PC-3 (cell line): ENCODE results near the gene CIITA. TPM values are rescaled to one million over a fixed set of nuclear protein-coding genes. Genes with fewer than 3 reads are reported as not detected.

ENCODE experiments used
- ATAC-seq: fragments of 200-7000 bp; cut with Tn5 transposase; 2 replicates; pipeline ENCODE4 v1.9.1; 2020; ENCODE audit warnings: mild to moderate bottlenecking, moderate library complexity
- BruUV-seq: library from RNA; stranded (reverse); fragments of 400-500 nt; replicated peaks from 2 replicates; lab custom pipeline; 2021; lab: Mats Ljungman, UMichigan
- CTCF ChIA-PET: fragments of 300-600 bp; sonication (Branson Sonifier 250); formaldehyde crosslinking; loops from one replicate; lab custom pipeline; 2022; ENCODE audit warnings: antibody characterized with exemption; lab: Charles Lee
- POLR2A ChIA-PET: fragments of 300-600 bp; sonication (Branson Sonifier 250); formaldehyde crosslinking; loops from one replicate; lab custom pipeline; 2022; ENCODE audit warnings: antibody characterized with exemption; ENCODE audit not compliant: unreplicated experiment; lab: Charles Lee
- DNase-seq: peaks from one replicate; pipeline ENCODE4 v3.0.0-alpha.2; 2015
- H2AFZ ChIP-seq: fragments of 300-600 bp; sonication (generic); 2 replicates; pipeline ENCODE4 v1.6.0; 2016; ENCODE audit warnings: antibody characterized with exemption, low read length
- H3F3A ChIP-seq: fragments of 300-600 bp; sonication (generic); one replicate; pipeline ENCODE4 v1.6.0; 2017; ENCODE audit warnings: antibody characterized with exemption, low read length, control low read depth, mild to moderate bottlenecking; ENCODE audit not compliant: unreplicated experiment
- H3K27ac ChIP-seq: fragments of 300-600 bp; sonication (generic); 2 replicates; pipeline ENCODE4 v1.5.1; 2016; ENCODE audit warnings: mild to moderate bottlenecking, low read length
- H3K27me3 ChIP-seq: fragments of 300-600 bp; sonication (generic); 2 replicates; pipeline ENCODE4 v1.6.1; 2016; ENCODE audit warnings: low read length, mixed read lengths
- H3K36me3 ChIP-seq: fragments of 300-600 bp; sonication (generic); 2 replicates; pipeline ENCODE4 v1.6.1; 2016; ENCODE audit warnings: low read depth, mixed run types, low read length, mixed read lengths
- H3K4me1 ChIP-seq: fragments of 300-600 bp; sonication (generic); 2 replicates; pipeline ENCODE4 v1.5.1; 2016; ENCODE audit warnings: low read length; ENCODE audit not compliant: insufficient read depth
- H3K4me2 ChIP-seq: fragments of 300-600 bp; sonication (generic); 2 replicates; pipeline ENCODE4 v1.6.0; 2016; ENCODE audit warnings: low read length
- H3K4me3 ChIP-seq: fragments of 300-600 bp; sonication (generic); 2 replicates; pipeline ENCODE4 v1.5.1; 2016; ENCODE audit warnings: mild to moderate bottlenecking, low read length, mixed read lengths
- H3K79me2 ChIP-seq: fragments of 300-600 bp; sonication (generic); 2 replicates; pipeline ENCODE4 v1.6.1; 2017; ENCODE audit warnings: low read length, mixed read lengths
- H3K9ac ChIP-seq: fragments of 300-600 bp; sonication (generic); 2 replicates; pipeline ENCODE4 v1.6.0; 2016; ENCODE audit warnings: mild to moderate bottlenecking, low read length
- H3K9me2 ChIP-seq: fragments of 300-600 bp; sonication (generic); replicated peaks from 2 replicates; pipeline ENCODE4 v1.6.1; 2016; ENCODE audit warnings: mixed run types, low read length, mixed read lengths
- H3K9me3 ChIP-seq: fragments of 300-600 bp; sonication (generic); 2 replicates; pipeline ENCODE4 v1.6.1; 2016; ENCODE audit warnings: low read length, mixed read lengths
- H4K20me1 ChIP-seq: fragments of 300-600 bp; sonication (generic); 2 replicates; pipeline ENCODE4 v1.6.1; 2016; ENCODE audit warnings: low read length, mixed read lengths
- CTCF ChIP-seq: fragments of 300-600 bp; sonication (generic); conservative IDR thresholded peaks from 2 replicates; pipeline ENCODE4 v1.5.1; 2017; ENCODE audit warnings: antibody characterized with exemption, low read depth, mild to moderate bottlenecking, low read length
- EZH2 ChIP-seq: fragments of 300-600 bp; sonication (generic); IDR thresholded peaks from one replicate; pipeline ENCODE4 v1.6.1; 2017; ENCODE audit warnings: antibody characterized with exemption, mild to moderate bottlenecking, low read length; ENCODE audit not compliant: unreplicated experiment
- EZH2phosphoT487 ChIP-seq: fragments of 300-600 bp; sonication (generic); IDR thresholded peaks from 2 replicates; pipeline ENCODE4 v1.6.1; 2018; ENCODE audit warnings: mild to moderate bottlenecking, antibody characterized with exemption, low read length, borderline replicate concordance
- intact Hi-C: fragments of 100-400 bp; cut with micrococcal nuclease; formaldehyde crosslinking; loops from 2 replicates; pipeline ENCODE4 v1.9.0; 2023
- total RNA-seq: library from RNA; depleted of rRNA; stranded (reverse); fragments of >200 nt; gene quantifications from 2 replicates; pipeline ENCODE4 v1.2.3, GENCODE V29; 2014

Gene CIITA
- total RNA-seq, 1 experiment from 2014 or later: not detected

- CTCF ChIA-PET: no interaction called here
- no TSS peak for BruUV-seq
Measured at GRCh38 chr16:10865991-10866966, 10.7 kb upstream of the CIITA start.

GRCh38 chr16:10867199-10867598, 9.8 kb upstream of the CIITA start:
- DNase-seq (no peak), ATAC-seq (no peak)
- no peaks in the 10 kb centered on the region for H3F3A ChIP-seq
- no peaks in the 10 kb centered on the region for H3K36me3 ChIP-seq
- H2AFZ ChIP-seq: no peak overlapping the region
- TF ChIP-seq EZH2phosphoT487 (no peak), CTCF (no peak), EZH2 (no peak)
- POLR2A ChIA-PET: no interaction called here
- intact Hi-C loops: no loop called here
- no peaks in the 10 kb centered on the region for H3K79me2 ChIP-seq
- no TSS peak for BruUV-seq
- H3K27ac ChIP-seq: no peak overlapping the region
- H3K9me2 ChIP-seq: no peaks in the 10 kb centered on the region
- CTCF ChIA-PET: no interaction called here
- H3K4me1 ChIP-seq: peaks cover 27% of the 10 kb centered on the region
- H3K4me3 ChIP-seq: no peak overlapping the region
- no peak overlapping the region for H3K4me2 ChIP-seq
- no peak overlapping the region for H3K9ac ChIP-seq
- no peaks in the 10 kb centered on the region for H3K9me3 ChIP-seq
- no peaks in the 10 kb centered on the region for H4K20me1 ChIP-seq
- H3K27me3 ChIP-seq: no peaks in the 10 kb centered on the region

More at GRCh38 chr16:10865991-10866966, 10.7 kb upstream of the CIITA start:
- peaks cover 24% of the 10 kb centered on the region for H3K4me1 ChIP-seq
- H3K4me2 ChIP-seq: no peak overlapping the region
- H3K27me3 ChIP-seq: no peaks in the 10 kb centered on the region
- intact Hi-C loops: no loop called here
- no peaks in the 10 kb centered on the region for H3K36me3 ChIP-seq
- ATAC-seq (no peak), DNase-seq (no peak)
- H3K9me2 ChIP-seq: no peaks in the 10 kb centered on the region
- no peaks in the 10 kb centered on the region for H4K20me1 ChIP-seq
- H3K9ac ChIP-seq: no peak overlapping the region
- no peaks in the 10 kb centered on the region for H3K79me2 ChIP-seq
- no peak overlapping the region for H3K27ac ChIP-seq
- no peaks in the 10 kb centered on the region for H3K9me3 ChIP-seq
- H3K4me3 ChIP-seq: no peak overlapping the region
- no peaks in the 10 kb centered on the region for H3F3A ChIP-seq
- no peak overlapping the region for H2AFZ ChIP-seq
- POLR2A ChIA-PET: no interaction called here
- TF ChIP-seq CTCF (no peak), EZH2 (no peak), EZH2phosphoT487 (no peak)

GRCh38 chr16:10868104-10868595, 8.9 kb upstream of the CIITA start:
- Histone ChIP-seq H3K9ac (no peak overlapping the region), H2AFZ (no peak overlapping the region), H3K9me2 (no peaks in the 10 kb centered on the region), H3K4me1 (peaks cover 20% of the 10 kb centered on the region), H4K20me1 (no peaks in the 10 kb centered on the region), H3K36me3 (no peaks in the 10 kb centered on the region), H3K4me3 (no peak overlapping the region), H3K27ac (no peak overlapping the region), H3K4me2 (no peak overlapping the region), H3K79me2 (no peaks in the 10 kb centered on the region), H3K9me3 (no peaks in the 10 kb centered on the region), H3F3A (no peaks in the 10 kb centered on the region), H3K27me3 (no peaks in the 10 kb centered on the region)
- BruUV-seq: no TSS peak
- ChIA-PET POLR2A (no interaction called here), CTCF (no interaction called here)
- DNase-seq: no peak
- TF ChIP-seq EZH2phosphoT487 (no peak), CTCF (no peak), EZH2 (no peak)
- intact Hi-C loops: no loop called here
- ATAC-seq: no peak
